DMS 273 treated with DMSO at 0.1 percent for 48 hours (cell line): Measurements from ENCODE around the gene MID1.

Experiments used
- DNase-seq: peaks from one replicate; lab custom pipeline; 2025; lab: John Stamatoyannopoulos, UW

Gene MID1

DNA sequence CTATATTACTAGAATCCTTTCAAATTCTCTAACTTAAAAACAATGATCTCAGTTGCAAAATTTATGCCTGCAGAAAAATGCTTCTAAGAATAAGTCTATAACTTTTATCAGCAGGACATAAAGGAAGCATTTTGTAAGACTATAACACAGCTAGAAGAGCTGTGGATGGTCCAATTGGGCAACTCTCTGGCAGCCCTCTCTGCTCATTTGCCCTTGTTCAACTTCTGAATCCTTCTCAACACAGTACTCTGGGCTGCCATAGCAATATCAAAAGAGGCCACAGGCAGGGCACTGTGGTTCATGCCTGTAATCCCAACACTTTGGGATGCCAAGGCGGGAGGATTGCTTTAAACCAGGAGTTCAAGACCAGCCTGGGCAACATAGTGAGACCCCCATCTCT lies 88.5 kb downstream of the MID1 start:
- DNase-seq, result no peak

DNA sequence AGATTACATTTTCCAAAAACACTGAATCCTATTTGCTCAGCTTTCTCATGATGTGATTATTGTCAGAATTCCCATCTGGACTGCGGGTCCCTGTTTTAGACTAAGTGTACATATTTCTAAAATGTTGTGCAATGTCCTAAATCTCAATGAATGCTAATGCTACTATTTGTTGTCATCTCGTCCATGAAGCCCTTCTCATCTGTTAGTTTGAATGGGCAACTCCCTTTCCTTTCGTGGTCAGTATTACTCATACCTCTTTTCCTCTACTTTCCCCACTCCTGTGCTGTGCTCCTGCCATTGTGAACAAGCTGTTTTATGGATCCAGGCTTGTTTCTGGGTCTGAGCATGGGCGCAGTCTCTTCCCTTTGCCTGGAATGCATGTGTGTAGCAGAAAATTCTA lies 91.0 kb downstream of the MID1 start:
- no peak for DNase-seq

DNA sequence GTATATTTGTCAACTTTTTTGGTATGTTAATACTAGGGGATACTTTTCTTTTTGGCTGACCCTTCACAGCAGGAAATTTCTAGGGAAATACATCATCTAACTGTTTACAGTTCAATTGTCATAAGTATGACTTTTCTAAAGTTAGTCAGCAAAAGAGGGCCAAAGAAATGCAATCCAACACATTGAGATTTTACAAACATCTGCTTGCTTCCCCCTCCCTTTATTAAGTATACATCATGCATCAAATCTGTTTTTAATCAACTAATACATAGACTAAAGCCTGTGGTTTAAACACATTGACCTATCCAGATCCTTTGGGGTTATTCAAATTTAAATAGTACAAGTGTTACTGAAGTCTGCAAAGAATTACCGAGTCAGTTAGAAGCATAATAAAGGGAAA lies 93.9 kb downstream of the MID1 start:
- DNase-seq, result no peak

DNA sequence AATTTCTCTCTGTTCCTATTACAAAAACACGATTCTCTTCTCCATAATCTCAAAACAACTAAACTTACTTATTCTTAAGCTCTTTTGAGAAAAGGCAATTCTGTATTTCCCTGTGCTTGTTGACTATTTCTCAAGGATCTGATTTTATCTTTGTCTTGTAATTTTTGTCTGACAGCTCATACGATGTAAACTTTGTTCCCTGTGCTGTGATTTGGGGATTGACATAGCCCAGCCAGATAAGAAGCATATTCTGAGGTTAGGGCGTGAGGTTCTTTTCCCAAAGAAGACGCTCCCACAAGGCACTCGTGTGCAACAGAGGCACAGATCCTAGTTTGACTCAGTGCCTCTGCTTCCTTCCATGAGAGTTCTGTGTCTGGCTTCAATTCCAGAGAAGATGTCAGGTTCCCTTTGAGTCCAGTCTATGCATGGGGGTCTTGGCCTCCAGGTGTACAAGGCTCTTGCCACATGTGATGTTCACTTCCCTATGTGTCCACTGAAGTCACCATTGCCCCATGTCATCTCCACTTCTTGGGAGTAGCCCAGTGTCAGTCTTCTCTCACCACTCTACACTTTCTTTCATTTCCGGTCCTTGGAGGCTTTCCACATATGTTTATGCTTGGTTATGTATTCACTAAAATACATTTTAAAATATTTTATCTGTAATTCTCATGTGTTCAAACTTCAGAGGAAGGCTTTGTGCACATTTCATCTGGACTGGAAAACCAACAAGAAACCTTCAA lies 94.8 kb downstream of the MID1 start:
- no peak for DNase-seq

DNA sequence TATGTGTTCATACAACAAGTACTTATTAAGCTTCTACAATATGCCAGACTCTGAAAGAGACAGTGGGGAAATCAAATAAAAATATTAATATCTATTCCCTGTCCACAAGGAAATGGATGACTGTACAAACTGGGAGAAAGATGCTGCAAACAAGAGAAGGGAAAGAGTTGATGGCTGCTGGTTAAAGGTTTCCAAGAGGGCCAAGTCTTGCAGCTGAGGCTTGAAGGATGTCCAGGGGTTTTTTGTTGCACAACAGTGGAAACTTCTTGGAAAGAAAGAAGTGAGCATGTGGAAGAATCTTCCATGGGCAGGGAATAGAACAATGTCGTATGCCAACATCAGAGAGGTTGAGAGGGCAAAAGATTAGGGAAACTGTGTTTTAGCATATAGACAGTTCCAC lies 95.8 kb downstream of the MID1 start:
- DNase-seq, result no peak

DNA sequence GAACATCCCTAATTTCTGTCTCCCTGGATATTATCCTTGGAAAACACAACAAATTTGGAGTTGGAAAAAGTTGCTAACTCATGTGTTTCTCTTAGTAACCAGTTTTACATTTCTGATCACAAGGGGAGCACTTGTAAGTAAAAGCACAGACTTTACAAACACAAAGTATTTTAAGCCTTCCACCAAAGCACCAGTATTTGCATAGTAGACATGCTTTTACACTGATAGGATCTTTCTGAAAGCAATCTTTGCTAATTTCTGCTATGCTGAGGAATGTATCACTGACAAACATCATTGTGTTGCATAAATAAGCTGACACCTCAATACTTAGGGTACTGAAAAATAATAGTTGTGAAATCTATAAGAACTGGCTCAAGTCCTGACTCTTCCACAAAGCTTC lies 100.6 kb downstream of the MID1 start:
- no peak for DNase-seq

DNA sequence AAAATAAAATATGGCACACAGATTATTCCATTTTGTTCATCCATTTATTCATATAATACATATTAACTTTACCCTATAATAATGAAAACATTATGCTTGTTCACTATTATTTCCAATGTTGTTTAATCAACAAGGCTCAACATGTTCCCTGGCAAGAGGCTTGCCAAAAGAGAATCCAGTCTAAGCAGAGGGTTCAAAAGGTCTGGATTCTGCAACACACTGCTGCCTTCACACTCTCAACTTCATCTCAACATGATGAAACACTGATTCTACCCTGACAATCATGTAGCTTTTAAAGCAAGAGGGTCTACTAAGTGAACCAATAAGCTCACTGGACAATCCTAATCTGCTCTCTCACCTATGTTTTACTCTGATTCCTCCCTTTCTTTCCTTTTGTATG lies 101.1 kb downstream of the MID1 start:
- DNase-seq, result no peak

DNA sequence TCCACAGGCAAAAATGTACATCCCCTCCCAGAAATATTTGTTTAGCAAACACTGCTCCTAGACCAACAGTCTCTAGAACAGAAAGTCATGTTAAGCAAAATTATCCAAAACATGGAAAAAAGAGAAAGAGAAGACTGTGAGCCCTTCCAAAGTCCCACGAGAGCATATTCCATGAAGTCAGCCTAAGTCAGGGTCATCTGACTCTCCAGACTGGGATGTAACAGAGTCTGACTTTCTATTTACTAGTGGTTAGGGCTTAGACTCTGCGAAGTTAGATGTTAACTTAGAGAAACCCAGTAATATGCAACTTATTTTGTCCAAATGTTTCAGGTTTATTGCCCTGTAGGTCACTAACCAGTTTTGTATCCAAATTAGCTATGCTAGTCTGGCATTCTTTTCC lies 102.3 kb downstream of the MID1 start:
- DNase-seq, result no peak

DNA sequence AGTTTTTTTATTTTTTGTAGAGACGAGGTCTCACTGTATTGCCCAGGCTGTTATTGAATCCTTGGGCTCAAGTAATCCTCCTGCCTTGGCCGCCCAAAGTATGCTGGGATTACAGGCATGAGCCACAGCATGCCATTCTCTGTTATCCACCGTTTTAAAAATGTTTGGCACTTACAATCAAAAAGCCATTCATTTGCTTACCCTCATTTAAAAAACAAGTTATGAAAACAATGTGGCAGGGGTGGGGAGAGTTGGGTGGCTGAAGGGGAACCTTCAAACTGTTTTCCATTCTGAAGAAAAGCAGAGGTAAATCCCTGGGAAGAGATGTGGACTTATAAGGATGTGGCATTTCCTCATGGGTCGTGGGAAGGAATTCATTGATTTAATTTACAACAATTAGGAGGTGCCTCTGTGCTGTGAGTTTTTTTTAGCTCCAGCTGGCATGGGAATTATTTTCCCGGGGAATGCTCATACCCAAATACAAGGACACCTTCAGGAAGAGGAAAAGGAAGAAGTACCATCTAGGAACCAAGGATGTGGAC lies 103.5 kb downstream of the MID1 start:
- DNase-seq, result no peak

DNA sequence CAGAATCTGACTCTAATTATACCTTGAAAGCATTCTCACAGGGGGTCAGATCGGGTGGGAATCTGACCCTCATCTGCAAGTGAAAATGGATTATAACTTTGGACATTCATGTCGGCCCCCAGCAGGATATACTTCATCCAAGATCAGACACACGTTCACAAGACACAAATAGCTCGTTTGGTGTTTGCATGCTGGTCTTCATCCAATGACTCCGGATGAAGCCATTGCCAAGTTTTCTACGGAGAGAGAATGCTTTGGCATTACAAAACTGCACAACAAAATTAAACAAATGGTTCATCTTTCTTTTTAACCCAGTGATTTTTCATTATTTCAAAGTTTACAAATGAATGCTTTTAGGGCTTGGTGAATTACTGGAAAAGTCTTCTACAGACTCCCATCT lies 105.5 kb downstream of the MID1 start:
- DNase-seq, result no peak

DNA sequence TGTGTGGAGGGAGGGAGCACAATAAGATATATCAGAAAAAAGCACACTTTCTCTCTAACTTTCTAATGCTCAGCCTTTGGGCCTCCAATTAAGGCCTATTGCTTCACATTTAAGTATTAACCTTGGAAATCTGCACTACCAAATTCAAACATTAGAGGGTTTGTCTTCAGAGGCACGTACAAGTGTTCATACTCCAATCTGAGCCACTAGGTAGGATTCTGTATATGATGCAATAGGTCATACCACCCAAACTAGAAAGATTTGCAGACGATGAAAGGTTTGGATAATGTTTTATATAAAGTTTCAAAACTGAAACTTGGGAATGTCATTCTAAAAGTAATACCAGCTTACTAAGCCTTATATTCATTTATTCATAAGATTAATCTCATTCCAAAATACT lies 106.4 kb downstream of the MID1 start:
- DNase-seq, result no peak

DNA sequence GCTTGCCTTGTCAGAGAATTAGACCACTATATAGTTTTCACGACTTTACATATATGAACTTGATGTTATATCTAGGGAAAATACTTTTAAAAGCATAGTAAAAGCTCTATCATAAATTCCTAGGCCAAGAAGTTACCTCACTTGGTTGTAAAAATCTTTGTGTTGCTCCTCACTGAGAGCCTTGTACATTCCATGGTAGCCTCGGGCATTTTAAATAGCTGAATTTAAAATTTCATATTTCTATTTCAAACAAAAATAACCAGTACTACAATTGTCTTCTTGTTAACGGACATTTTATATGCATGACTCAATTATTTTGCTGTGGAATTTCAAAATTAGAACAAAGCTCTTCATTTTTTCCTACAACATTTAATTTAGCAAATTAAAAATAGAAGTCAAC lies 107.6 kb downstream of the MID1 start:
- DNase-seq, result no peak

DNA sequence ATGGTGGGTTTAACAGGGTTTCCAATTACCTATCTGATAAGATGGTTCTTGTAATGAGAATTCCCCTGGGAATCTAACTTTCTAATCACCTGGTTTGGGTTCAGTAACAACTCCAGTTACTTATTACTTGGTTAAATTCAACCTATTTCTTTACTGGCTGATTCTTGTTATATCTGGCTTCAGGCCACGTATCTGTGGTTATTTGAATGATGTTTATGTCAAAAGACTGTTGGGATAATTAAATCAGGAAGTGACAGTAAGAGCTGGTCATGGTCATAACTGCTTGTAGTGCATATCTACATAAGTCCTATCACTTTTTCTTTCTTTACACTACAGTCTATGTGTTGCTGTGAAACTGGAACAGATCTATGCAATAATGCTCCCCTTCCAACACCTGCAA lies 108.1 kb downstream of the MID1 start:
- no peak for DNase-seq

DNA sequence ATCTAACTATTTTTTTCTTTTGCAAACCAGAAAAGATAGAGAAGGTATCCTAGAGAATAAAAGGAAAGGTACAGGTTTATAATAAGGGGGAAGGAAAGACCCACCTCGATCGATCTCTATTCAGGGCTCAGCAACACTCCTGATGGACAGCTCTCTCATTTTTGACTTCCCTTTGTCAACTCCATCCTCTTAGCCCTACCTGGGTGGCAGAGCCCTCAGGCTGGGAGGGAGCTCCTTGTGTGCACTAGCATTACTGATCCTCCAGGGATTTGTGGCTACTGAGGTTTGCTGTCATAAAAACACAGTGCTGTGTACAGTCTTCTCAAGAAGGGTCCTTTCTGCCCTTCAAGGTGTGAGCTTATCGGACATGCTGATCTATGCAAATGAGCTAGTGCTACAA lies 111.0 kb downstream of the MID1 start:
- no peak for DNase-seq

DNA sequence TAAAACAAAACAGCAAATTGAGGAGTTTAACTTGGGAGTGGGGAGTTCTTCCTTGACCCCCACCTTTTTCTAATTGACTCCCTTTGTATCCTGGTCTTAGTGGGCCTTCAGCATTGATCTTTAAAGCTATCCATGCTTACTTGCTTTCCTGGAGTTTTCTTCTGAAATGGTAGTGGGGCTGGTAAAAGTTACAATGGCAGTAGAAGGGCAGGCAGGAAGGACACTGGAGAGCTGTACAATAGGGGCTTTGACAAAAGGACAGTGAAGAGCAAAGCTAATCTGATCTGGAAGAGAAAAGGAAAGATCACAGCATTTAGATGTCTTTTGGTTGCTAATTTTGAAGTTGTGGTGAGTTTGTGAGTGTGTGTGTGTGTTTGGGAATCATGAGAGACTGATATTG lies 111.5 kb downstream of the MID1 start:
- DNase-seq, result no peak

DNA sequence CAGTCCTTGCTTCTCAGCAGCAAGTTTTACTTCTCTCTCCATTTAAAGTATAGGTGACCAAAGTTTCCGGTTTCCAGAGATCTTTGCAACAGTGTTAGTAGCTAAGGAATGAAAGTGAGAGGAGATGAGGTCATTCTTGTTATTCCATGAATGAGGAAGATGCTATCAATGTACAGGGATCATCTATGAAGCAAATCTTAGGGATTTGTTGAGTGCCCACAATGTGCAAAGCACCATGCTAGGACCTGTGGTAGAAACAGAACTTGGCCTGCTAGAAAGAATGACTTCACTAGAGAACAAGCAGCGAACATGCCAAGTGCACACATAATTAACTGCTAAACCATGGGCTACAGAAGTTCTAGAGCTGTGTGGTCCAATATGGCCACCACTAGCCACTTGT lies 112.5 kb downstream of the MID1 start:
- no peak for DNase-seq

DNA sequence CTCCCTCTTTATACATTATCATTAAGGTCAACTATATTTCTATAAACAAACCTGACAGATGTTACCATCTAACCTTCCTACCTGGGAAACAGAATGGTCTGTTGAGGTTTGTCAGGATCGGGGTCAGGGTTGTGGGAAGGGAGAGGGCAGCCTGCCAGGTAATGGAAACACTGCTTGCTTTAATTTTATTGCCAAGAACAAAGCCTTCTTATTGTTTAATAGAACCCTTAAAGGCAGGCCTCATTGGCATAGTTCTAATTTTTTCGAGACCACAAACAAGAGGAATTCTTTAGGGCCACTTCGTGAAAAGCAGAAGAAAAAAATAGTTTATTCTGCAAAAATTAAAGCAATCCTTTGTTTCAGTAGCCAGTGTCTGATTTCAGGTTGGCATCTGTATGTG lies 113.2 kb downstream of the MID1 start:
- DNase-seq, result no peak

DNA sequence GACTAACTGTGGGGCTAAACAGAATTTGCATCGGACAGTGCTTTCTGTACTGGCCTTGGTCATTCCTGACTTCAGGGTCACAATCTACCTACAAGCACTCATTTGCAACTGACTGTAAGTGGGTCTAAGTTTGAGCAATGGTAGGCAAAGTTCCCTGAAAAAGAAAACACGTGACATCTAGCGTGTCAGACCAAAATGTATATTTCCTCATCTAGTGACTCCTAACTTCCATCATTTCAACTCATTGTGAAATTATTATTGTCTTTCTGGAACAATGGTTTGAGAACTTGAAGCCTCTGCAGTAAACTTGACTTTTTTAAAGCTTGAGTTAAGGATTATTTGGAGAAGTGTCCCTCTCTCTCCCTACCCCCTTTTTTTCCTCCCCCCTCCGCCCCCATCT lies 113.6 kb downstream of the MID1 start:
- DNase-seq, result no peak

DNA sequence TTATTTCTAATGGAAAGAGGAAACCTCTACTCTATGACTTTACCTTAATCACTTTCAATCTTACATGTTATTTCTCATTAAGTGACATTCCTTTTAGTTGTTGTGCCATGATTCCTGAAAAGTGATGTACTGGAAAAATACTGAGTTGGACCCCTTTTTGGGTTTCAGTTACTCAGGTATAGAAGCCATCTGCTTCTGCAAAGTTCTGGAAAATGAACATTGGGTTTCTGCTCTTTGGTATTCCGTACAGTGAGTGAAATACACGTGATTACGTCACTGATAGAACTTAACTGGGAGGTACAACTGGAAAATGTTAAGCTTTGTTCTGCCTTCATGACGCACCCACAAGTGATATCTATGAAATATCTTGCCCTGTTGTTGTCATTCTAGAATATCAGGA lies 114.7 kb downstream of the MID1 start:
- no peak for DNase-seq

DNA sequence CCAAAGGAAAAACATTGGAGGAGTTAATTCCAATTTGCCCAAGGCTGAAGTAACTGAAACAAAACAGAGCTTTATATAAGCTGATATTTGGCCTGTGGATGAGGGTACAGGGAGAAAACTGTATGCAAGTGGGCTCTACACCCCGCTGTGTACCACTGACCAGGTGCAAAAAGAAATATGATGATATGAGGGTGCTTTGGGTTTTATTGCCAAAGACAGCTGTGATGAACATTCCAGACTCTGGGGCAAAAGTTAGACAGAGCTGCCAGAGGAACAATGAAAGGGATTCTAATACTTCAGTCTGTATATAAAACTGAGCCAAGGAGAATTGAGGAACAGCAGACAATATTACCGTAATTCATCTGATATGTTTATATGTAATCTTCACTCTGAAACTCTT lies 117.4 kb downstream of the MID1 start:
- DNase-seq, result no peak

DNA sequence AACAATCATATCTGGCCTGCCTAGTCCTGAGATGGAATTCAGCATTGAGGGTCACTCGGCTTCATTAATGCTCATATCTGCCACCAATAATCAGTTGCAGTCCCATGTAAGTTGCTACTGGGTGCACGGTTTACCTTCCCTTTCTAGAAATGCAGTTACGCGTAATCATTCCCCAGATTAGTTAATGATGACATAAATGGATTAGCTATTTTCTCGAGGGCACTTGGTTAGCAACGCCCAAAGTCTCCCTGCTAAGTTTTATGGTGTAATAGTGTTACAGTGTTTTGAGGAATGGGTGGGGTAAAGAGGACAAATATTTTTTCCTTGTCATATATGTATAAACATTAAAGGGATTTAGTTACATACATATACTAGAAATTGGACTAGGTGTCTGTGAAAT lies 118.8 kb downstream of the MID1 start:
- no peak for DNase-seq

DNA sequence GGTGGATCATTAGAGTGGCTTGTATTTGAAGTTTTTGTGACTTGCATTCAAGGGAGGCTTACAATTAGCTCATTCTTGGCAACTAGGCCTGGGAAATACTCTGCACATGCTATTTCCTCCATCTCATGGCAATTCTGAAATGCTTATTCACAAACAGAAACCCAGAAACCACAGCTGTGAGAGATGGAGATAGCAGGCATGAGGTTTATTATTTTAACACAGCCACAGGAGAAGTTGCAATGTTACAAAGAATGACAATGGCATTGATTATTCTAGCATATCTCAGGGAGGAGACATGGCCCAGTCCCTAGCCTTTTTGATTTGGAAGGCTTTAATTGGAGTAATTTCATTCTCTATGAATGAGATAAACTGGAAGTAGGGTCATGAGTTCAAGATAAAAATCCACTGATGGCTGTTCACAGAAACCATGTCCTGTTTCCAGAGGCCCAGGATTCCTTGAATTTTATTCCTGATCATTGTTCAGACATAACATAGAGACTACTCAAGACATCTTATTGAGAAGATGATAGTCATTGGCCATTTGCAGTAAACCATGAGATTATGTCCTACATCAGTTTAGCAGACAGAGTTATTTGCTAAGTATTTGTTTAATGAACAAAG lies 123.9 kb downstream of the MID1 start:
- no peak for DNase-seq

DNA sequence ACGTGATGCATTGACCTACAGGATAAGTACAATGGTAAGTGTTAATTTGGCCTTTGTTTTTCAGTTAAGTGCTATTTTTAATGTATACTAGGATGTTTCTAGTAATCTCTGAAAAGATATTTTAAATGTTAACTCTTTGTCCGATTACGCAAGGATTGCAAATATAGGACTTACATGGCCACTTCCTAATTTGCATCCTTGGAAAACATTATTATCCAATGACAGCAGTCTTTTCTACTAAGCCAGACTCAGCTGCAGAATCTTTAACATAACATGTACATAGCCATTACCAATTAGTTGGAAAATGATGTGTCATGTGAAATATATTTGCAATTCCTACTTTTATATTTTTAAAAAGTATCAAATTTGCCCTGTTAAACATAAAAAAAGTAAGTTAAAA lies 124.7 kb downstream of the MID1 start:
- DNase-seq, result no peak

DNA sequence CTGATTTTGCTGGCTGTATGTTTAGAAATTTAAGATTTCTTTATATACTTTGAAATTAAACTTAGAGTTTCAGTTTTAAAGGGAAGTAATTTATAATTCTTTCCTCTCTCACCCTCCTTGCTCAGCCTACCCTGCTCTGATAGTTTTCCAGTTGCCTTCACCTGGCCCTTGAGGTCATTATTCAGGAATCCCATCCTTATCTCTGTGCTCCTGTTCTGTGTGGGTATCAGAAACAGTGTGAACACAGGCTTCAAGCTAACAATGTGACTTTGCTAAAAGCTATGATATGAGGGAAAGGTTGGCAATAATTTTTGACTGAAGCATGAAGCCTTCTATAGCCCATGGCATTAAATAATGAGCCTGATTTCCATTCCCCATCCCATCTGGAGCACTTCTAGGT lies 128.1 kb downstream of the MID1 start:
- no peak for DNase-seq
